ENCODE measurements around the gene ASTE1.
"Not testable (repeated sequence)": the region's sequence is repeated elsewhere in the genome, so short reads cannot be mapped to it uniquely, and the experiment has no call there.

ASTE1 gene, protein sequence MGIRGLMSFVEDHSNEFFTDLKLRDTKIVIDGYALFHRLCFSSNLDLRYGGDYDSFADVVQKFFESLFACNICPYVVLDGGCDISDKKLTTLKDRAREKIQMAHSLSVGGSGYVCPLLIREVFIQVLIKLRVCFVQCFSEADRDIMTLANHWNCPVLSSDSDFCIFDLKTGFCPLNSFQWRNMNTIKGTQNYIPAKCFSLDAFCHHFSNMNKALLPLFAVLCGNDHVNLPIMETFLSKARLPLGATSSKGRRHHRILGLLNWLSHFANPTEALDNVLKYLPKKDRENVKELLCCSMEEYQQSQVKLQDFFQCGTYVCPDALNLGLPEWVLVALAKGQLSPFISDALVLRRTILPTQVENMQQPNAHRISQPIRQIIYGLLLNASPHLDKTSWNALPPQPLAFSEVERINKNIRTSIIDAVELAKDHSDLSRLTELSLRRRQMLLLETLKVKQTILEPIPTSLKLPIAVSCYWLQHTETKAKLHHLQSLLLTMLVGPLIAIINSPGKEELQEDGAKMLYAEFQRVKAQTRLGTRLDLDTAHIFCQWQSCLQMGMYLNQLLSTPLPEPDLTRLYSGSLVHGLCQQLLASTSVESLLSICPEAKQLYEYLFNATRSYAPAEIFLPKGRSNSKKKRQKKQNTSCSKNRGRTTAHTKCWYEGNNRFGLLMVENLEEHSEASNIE

DNA sequence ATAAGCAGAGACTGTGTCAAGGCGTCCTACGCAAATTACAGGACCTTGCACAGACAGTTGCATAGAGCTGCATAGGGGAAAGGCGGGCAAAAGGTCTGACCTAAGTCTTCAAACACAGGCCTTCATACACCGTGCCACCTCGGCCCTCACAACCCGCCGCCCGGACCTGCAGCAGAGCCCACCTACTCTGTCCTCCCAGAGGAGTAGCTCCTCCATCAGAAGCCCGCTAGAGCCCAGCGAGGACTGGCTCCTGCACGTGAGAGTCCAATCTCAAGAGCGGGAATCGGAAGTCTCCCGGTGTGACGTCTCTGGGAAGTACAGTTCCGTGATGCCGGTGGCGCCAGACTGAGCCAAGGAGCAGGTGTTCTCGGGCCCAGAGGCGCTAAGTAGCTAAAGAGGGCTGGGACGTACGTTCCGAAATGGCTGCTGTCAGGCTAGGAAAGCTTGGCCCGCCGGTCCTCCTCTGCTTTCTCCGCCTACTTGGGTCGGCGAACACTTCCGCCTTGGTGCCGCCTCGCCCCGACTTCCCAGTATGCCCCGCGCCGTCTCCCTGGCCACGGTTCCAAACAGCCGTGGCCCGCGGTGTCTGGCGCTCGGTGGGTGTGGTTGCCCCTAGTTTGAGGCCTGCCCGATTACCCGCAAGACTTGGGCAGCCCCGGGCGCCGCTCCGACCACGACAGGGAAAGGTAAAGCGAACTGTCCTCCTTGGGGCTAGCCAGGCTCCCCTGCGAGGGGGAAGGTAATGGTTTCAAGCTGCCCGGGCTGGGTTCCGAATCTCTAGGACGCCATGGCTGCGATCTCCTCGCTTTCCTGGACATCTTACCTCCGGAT is at the start of gene ASTE1, which contains the start of gene NEK11:
ASTE1 (minus strand) TSS at position 505 of the 831 bp plus-strand sequence. CDS start 1,519 bp downstream, outside the sequence.
NEK11 (plus strand) TSS at position 557 of the 831 bp plus-strand sequence. CDS start 2,832 bp downstream, outside the sequence.
- DNase-seq (ENCODE audit: low spot score): peak; percentile 93

DNA sequence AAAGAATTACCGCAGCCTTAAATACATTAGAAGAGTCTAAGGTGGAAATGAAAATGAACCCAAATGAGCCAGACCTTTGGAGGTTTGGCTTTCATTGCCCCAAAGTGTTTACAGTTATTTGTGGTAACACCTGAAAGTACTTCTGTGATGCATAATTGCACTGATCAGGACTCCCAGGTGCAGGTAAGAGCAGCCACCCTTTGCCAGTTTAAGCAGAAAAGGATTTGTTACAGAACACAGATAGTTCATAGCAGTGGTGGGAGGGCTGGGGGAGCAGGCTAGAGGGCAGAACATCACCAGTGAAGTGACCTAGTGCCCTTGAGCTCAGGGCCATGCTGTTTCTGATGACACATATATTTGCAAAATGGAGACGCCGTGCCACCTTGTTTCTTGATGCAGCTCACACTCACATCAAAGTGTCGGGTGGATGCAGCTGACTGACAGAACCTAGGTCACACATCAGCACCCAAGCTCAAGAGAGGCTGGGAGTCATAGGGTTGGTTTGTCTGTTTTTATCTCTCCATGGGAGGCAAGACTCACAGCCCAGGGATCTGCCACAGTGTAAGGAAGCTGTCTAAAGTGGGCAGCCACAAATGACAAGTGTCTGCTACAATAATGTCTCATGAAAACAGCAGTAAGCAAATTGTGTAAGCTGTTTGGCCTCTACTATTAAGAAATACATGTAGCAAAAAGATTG is 49.2 kb upstream of the ASTE1 start:
- DNase-seq (ENCODE audit: low spot score): no peak

DNA sequence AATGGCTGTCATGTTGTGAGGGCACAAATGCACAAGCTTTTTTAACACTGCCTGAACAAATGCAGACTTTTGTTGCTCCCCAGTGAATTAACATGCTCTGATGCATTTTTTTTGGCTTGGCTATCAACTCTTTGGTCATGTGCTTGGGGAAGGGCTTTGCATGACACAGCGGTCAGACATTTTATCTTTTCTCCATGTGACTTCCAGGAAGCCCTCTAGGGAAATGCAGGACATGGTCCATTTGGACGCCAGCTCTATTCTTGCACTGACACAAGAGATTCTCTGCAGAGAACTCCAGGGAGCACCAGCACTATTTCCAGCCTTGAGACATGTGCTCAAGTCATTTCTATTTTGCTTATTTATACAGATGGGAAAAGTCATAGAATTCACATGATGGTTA is 46.2 kb upstream of the ASTE1 start:
- DNase-seq (ENCODE audit: low spot score): no peak

DNA sequence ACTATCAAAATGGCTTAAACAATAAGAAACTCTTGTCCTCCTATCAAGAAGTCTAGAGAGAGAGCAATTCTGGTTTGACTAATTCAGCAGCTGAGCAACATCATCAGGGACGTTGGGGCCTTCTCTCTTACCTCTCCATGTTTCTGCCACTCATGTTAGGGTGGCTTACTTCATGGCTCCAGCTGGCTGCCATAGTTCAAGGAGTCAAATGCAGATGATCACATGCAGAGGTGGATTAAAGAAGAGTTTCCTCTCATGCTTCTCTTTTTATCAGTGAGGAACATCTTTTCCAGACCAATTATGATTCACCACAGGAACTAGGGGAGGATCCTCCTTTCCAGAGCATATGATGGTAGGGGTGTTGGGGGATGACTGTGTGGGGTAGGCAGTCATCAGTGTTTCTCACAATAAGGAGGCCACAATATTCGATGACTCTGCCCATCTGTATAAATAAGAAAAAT is 45.5 kb upstream of the ASTE1 start:
- DNase-seq (ENCODE audit: low spot score): no peak

DNA sequence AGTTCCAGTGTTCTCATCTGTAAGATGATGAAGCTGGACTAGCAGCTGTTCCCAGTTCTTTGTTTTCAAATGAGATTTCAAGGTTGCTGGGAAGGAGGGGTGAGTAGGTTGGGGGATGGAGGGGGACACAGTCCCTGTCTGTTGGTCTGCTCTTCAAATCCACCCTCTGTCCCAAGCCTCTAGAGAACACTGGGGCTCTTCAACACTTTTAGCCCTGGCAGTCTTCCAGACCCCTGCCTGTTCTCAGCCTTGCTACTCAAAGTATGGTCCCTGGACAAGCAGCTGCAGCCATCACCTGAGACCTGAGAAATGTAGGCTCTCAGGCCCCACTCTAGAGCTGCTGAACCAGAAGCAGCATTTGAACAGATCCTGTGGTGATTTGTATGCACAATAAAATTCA is 41.4 kb upstream of the ASTE1 start:
- DNase-seq (ENCODE audit: low spot score): no peak

DNA sequence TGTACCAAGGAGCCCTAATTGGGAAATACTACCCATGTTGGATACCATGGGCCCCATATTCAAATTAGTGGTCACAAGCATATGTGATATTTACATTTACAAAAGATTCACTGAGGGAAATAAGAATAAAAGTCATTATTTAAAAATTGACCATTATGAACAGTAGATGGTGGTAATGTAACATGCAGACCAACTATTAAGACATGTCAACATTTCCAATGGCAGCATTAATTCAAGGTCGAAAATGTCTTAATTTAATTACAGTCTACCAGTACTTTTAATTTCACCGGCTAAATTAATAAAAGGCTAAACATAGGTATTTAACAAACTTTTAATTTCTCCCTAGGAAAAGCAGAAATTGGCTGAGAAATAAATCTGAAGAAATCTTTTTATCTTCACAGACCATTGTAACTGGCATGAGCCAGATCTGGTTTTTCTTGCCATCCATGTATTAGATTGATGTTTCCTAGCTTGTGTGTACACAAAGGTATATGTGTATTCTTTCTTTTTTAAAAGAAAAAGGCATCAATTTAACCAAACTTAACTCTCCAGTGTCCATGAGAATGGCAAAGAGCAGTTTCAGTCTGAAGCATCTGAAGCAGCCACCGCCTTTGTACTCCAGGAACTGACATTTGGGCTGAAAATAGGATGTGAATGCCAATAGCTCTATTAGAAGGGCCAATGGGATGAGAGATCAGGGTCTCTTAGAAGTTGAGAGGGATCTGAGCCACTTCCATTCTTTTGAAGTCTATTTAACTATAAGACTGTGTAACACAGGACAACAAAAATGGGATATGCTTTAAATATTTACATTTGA is 26.6 kb upstream of the ASTE1 start:
- peak; percentile 21 for DNase-seq (ENCODE audit: low spot score)

DNA sequence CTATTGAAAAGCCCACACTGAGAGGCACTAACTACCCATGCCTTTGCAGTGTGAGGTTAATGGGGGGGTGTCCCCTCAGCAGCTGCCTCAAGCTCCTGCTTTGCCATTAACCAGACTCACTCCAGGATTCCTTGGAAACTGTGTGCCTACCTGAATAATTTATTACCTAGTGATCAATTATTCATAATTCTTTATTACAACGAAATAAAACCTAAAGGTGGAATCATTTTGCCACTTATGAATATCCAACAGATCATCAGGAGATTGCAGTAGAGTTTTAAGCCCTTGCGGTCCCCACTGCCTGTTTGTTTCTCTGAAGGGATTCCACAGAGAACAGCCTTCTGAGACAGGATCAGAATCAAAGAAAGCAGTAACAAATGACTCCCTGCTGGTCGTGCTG is 23.4 kb upstream of the ASTE1 start:
- DNase-seq (ENCODE audit: low spot score): no peak

DNA sequence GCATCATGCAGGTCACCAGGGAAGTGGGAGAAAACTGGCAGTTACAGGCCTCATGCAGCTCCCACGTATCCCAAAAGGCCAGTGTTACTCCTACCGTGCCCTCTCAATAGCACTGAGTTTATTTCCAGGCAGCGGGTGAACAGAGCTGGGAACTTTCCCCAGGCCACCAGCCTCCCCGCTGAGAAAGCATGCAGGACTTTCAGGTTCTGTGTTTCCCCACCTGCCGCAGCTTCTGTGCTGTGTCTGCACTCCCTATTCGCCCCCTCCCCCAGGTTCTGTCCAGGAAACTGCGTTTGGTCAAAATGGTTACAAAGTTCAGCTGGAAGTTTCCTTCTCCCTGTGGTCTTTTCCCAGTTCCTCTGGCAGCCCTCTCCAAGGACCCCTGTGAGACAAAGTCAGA is 21.4 kb upstream of the ASTE1 start:
- DNase-seq (ENCODE audit: low spot score): no peak

DNA sequence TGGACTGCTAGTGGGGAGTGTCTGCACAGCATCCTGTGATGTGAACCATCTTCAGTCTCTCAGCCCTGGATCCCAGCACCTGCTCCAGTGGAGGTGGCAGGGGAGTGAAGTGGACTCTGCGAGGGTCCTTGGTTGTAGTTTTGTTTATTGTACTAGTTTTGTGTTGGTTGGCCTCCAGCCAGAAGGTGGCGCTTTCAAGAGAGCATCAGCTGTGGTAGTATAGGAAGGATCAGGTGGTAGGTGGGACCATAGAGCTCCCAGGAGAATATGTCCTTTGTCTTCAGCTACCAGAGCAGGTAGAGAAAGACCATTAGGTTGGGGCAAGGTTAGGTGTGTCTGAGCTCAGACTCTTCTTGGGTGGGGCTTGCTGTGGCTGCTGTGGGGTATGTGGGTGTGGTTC is 21.0 kb upstream of the ASTE1 start:
- no peak for DNase-seq (ENCODE audit: low spot score)

DNA sequence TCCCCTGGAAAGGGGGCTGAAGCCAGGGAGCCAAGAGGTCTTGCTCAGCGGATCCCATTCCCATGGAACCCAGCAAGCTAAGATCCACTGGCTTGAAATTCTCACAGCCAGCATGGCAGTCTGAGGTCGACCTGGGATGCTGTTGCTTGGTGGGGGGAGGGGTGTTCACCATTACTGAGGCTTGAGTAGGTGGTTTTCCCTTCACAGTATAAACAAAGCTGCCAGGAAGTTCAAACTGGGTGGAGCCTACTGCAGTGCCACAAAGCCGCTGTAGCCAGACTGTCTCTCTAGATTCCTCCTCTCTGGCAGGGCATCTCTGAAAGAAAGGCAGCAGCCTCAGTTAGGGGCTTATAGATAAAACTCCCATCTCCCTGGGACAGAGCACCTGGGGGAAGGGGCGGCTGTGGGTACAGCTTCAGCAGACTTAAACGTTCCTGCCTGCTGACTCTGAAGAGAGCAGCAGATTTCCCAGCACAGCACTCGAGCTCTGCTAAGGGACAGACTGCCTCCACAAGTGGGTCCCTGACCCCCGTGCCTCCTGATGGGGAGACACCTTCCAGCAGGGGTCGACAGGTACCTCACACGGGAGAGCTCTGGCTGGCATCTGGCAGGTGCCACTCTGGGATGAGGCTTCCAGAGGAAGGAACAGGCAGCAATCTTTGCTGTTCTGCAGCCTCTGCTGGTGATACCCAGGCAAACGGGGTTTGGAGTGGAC is 15.8 kb upstream of the ASTE1 start:
- not testable (repeated sequence) for DNase-seq (ENCODE audit: low spot score)

DNA sequence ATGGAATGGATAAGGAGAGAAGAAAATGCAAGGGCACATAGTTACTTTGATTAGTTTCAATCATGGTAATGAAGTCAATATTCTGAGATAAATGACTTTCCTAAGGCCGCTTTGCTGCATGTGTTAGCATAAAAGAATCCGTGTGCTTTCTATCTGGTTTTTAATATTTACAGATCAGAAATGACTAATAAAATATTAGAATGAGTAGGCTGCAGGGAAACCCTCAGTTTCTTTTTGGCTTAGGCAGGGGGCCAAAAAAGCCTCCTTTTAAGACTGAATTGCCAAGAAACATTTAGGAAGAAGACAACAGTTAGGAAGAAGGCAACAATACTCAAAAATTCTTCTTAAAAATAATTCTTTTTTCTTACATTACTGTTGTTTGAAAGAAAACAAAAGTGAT is 11.7 kb upstream of the ASTE1 start:
- no peak for DNase-seq (ENCODE audit: low spot score)

DNA sequence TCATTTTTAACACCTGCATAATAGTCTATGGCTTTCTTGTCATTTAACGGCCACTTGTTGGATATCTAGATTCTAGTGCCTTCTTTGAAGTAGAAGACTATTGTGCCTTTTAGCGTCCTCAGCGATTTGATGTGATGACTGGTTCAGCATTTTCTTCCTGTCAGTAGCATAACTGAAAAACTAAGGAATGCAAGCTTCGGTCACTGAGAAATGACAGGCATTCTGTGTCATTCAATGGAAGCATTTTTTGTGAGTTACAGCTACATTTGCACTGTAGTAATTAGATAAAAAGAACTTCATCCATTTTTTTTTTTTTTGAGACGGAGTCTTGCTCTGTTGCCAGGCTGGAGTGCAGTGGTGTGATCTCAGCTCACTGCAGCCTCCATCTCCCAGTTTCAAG is 10.4 kb upstream of the ASTE1 start:
- no peak for DNase-seq (ENCODE audit: low spot score)

DNA sequence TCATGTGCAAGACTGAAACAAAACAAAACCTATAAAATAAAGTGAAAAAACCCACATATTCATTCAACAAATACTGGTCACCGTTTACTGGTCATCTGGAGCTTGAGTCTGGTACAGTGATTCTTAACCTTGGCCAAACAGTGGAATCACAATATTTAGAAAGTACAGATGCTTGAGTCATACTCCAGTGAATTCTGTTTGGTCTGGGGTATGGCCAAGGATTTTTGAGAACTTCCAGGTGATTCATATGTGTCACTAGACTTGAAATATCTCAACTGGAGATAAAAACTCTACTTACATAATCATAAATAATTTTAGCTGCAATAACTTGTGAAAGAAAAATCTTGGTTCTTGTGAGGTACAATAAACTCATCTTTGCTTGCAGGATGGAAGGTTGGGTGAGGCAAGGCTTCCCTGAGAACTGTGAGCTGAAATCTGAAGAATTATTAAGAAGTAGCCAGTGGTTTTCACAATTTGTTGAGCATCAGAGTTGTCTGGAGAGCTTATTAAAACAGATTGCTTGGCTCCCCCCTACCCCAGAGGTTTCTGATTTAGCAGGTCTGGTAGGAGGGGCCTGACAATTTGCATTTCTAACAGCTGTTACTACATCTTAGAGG is 9.7 kb upstream of the ASTE1 start:
- DNase-seq (ENCODE audit: low spot score): no peak

DNA sequence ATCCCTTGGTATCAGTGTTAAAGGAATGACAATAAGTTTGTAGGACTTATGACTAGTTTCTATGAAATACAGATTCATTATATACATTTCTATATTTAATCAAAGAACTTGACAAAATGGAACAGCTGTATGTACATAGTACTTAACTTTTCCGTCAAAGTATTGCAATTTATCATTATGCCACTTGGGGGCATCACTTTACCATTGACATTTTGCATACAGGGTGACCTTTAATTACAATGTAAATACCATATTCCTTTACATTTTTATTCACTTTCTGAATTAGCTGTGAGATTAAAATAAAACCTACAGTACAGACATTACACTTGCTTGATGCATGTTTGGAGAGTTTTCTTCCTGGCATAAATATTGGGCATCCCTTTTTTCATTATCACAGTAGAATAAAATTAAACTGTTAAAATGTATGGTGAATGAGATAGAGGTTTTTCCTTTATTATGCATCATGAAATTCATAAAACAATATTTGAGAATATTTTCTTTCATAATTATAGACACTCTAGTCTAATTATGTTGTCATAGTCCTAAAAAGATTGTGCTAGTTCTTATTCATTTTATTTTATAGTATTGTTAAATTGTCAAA is 7.0 kb upstream of the ASTE1 start:
- DNase-seq (ENCODE audit: low spot score): peak; percentile 15

DNA sequence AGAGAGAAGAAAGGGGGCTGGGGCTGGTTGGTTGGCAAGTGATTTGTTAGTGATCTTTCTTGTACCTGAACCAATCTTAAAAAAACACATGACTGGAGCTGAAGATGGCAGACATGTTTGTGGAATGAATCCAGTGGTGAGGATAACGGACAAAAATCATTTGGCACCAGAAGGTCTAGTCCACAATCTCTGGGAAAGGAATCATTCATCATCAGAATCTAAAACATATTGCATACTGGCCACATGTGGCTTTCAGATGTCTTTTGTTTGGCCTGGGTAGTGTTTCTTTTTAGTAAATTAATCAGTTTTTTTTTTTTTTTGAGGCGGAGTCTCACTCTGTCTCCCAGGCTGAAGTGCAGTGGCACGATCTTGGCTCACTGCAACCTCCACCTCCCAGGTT is 5.0 kb upstream of the ASTE1 start:
- no peak for DNase-seq (ENCODE audit: low spot score)

DNA sequence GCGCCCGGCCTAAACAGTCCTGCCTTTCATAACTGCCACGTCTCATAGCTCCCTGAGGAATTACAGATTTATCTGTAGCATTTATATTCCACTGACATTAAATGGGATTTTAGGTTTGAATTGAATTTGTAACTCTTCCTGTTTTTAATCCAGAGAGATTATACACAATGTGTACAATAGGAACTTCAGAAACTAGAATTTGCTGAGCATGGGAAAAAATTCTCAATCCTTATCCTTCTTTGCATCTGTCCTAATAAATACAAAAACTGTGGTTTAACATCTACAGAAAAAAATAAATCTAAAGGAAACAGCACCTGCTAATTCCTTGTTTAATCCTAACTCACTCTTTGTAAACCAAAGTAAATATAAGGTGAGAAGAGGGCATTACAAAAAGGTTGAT is 2.2 kb upstream of the ASTE1 start:
- DNase-seq (ENCODE audit: low spot score): no peak

DNA sequence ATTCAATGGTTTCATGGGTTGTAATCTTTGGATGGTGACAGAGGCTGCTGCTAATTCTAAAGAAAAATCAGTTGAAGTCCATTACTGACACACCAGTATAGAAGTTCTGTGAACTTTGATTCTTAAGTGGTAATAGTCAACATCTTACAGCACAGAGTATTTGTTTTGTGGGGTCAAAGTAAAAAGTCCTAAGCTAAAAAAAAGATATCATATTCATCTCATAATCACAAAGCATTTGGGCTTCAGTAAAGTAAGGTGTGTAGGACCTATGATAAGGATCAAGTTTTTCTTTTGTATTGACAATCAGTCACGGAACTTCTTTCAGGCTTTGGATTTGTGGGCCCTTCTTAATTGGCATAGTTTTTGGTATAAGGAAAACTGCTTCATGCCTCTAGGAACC is 1.1 kb downstream of the ASTE1 start:
- no peak for DNase-seq (ENCODE audit: low spot score)

DNA sequence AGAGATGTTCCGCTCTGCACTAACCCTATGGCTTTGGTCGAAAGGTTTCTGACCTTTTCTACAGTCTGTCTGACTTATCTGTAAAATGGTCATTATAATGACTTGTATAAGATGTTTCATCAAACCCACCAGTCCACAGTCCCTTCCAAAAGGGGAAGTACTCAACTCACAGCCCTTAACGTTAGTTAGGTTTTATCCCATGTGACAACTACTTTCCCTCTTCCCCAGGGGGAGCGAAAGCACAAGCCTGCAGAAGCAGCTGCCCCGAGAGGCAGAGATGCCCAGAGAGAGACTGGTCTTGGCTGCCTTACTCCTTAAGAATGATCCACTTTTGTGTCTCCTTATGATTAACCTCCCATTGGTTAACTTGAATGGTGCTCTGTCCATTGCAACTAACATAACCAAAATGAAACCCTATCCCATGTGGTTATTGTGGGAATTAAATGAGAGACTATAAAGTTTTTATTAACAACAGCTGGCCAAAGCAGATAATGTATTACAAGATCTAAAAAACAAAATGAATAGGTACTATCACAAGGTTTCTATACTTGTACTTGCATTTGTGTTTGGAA is 6.4 kb downstream of the ASTE1 start:
- DNase-seq (ENCODE audit: low spot score): peak; percentile 39

DNA sequence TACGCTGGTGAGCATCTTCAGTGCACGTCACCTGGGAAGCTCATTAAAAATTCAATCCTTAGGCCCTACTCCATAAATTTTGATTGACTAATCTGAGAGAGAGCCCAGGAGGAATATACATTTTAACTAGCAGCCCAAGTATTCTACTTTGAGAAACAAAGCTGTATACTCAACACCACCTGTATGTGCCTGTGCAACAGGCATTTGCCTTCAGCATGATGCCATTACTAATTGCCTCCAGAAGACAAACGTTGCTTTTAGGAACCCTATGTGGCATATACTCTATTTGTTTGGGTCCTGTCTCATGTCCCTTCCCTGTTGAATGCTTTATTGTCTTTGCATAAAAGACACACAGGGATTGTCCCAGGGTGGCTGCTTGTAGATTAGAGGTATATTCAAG is 7.7 kb downstream of the ASTE1 start:
- DNase-seq (ENCODE audit: low spot score): no peak
